HCT116 (cell line): ENCODE data around the gene NSUN2. TPM values are rescaled to one million over a fixed set of nuclear protein-coding genes. Genes with fewer than 3 reads are reported as not detected.

Experiments used
- ATAC-seq: fragments of 200-7000 bp; cut with Tn5 transposase; 2 replicates; pipeline ENCODE4 v1.9.1; 2020; ENCODE audit warnings: mild to moderate bottlenecking, moderate library complexity
- BruUV-seq: library from RNA; stranded (reverse); fragments of 400-500 nt; replicated peaks from 2 replicates; lab custom pipeline; 2021; lab: Mats Ljungman, UMichigan
- CTCF ChIA-PET: fragments of 300-600 bp; sonication (Branson Sonifier 250); formaldehyde crosslinking; loops from one replicate; lab custom pipeline; 2021; ENCODE audit warnings: antibody characterized with exemption; lab: Charles Lee
- POLR2A ChIA-PET: fragments of 300-600, 350-600 bp; sonication (Branson Sonifier 250); formaldehyde crosslinking; loops from one replicate; lab custom pipeline; 2021; ENCODE audit warnings: antibody characterized with exemption; lab: Charles Lee
- RAD21 ChIA-PET, 2 experiments: fragments of 300-600 bp; sonication (Branson Sonifier 250); formaldehyde crosslinking; loops; one replicate each; lab custom pipeline; 2023; ENCODE audit warnings: low total read pairs in 2 of 2; ENCODE audit not compliant: uncharacterized antibody in 2 of 2, unreplicated experiment in 2 of 2, low non-redundant PET in 1 of 2; lab: Charles Lee
- DNase-seq: peaks from one replicate; pipeline ENCODE4 v3.0.0-alpha.2; 2010; ENCODE audit warnings: low read depth, low spot score
- H2AFZ ChIP-seq: fragments of 200-600 bp; shearing (Covaris generic), sonication (generic); 2 replicates; pipeline ENCODE4 v1.6.1; 2017; ENCODE audit warnings: low read depth, mixed run types, mixed read lengths, antibody characterized with exemption, low read length; ENCODE audit not compliant: poor library complexity, severe bottlenecking
- H3K27ac ChIP-seq: 2 replicates; pipeline ENCODE4 v1.5.1; 2012; ENCODE audit warnings: low read depth, low read length
- H3K27me3 ChIP-seq: fragments of 200-600 bp; sonication (generic); 2 replicates; pipeline ENCODE4 v1.6.1; 2016; ENCODE audit warnings: mixed run types, low read length, mixed read lengths; ENCODE audit not compliant: insufficient read depth
- H3K36me3 ChIP-seq, 2 experiments: fragments of 200-500 bp in 1 of 2; fragments of 200-600 bp in 1 of 2; sonication (Bioruptor generic) in 1 of 2; sonication (generic) in 1 of 2; 2 replicates each; pipeline versions ENCODE4 v1.5.1 to v1.6.1; 2014 to 2016; ENCODE audit warnings: low read length in 2 of 2, inconsistent platforms in 1 of 2, mixed read lengths in 1 of 2, mixed run types in 1 of 2; ENCODE audit not compliant: insufficient read depth in 2 of 2, control insufficient read depth in 1 of 2
- H3K4me1 ChIP-seq, 2 experiments: fragments of 200-600 bp in 1 of 2; sonication (generic) in 1 of 2; 2 replicates each; pipeline versions ENCODE4 v1.5.1 to v1.6.1; 2012 to 2017; ENCODE audit warnings: low read length in 2 of 2, inconsistent platforms in 1 of 2, mild to moderate bottlenecking in 1 of 2, mixed read lengths in 1 of 2, mixed run types in 1 of 2, moderate library complexity in 1 of 2; ENCODE audit not compliant: insufficient read depth in 2 of 2, control insufficient read depth in 1 of 2
- H3K4me2 ChIP-seq: fragments of 200-600 bp; sonication (generic); 2 replicates; pipeline ENCODE4 v1.6.1; 2017; ENCODE audit warnings: mixed run types, low read length, mixed read lengths
- H3K4me3 ChIP-seq, 2 experiments: fragments of 200-600 bp in 1 of 2; sonication (generic) in 1 of 2; replicated peaks in 1 of 2; 2 replicates each; pipeline ENCODE4 v1.5.1; 2011 to 2016; ENCODE audit warnings: low read length in 2 of 2, control low read depth in 1 of 2, low read depth in 1 of 2, mild to moderate bottlenecking in 1 of 2, mixed read lengths in 1 of 2, mixed run types in 1 of 2
- H3K79me2 ChIP-seq: fragments of 200-600 bp; sonication (generic); 2 replicates; pipeline ENCODE4 v1.6.1; 2017; ENCODE audit warnings: mild to moderate bottlenecking, mixed run types, low read length, moderate library complexity, mixed read lengths; ENCODE audit not compliant: insufficient read depth
- H3K9ac ChIP-seq: fragments of 200-600 bp; sonication (generic); 2 replicates; pipeline ENCODE4 v1.6.1; 2016; ENCODE audit warnings: low read length, mixed read lengths
- H3K9me2 ChIP-seq: fragments of 200-600 bp; sonication (generic), shearing (Covaris generic); 2 replicates; pipeline ENCODE4 v1.6.1; 2017; ENCODE audit warnings: mixed run types, mild to moderate bottlenecking, moderate library complexity; ENCODE audit not compliant: insufficient read depth
- H3K9me3 ChIP-seq, 2 experiments: fragments of 200-500 bp in 1 of 2; fragments of 200-600 bp in 1 of 2; sonication (Bioruptor generic) in 1 of 2; sonication (generic) in 1 of 2; 2 replicates each; pipeline ENCODE4 v1.6.1; 2014 to 2017; ENCODE audit warnings: low read length in 2 of 2, mixed read lengths in 2 of 2, inconsistent platforms in 1 of 2, low read depth in 1 of 2, mild to moderate bottlenecking in 1 of 2, mixed run types in 1 of 2, moderate library complexity in 1 of 2; ENCODE audit not compliant: control insufficient read depth in 1 of 2, insufficient read depth in 1 of 2
- H4K20me1 ChIP-seq: fragments of 200-600 bp; sonication (generic), shearing (Covaris generic); 2 replicates; pipeline ENCODE4 v1.6.1; 2017; ENCODE audit warnings: mixed run types, mild to moderate bottlenecking, moderate library complexity; ENCODE audit not compliant: insufficient read depth
- CBX3 ChIP-seq: IDR thresholded peaks from 2 replicates; pipeline ENCODE4 v1.6.1; 2012; ENCODE audit warnings: low read depth
- CTCF ChIP-seq, 3 experiments: fragments of 200-600 bp in 1 of 3; sonication (generic) in 1 of 3; IDR thresholded peaks in 2 of 3; conservative IDR thresholded peaks in 1 of 3; 2 replicates each; pipeline ENCODE4 v1.5.1; 2012 to 2017; ENCODE audit warnings: low read depth in 2 of 3, low read length in 2 of 3, antibody characterized with exemption in 1 of 3, borderline replicate concordance in 1 of 3, control low read depth in 1 of 3, mild to moderate bottlenecking in 1 of 3, mixed read lengths in 1 of 3, mixed run types in 1 of 3, moderate library complexity in 1 of 3; ENCODE audit not compliant: insufficient read depth in 1 of 3
- EGR1 ChIP-seq: IDR thresholded peaks from 2 replicates; pipeline ENCODE4 v1.6.1; 2012; ENCODE audit warnings: low read depth
- ELF1 ChIP-seq: IDR thresholded peaks from 2 replicates; pipeline ENCODE4 v1.6.1; 2012; ENCODE audit warnings: low read depth, borderline replicate concordance
- EZH2 ChIP-seq: fragments of 200-600 bp; sonication (generic); IDR thresholded peaks from 2 replicates; pipeline ENCODE4 v1.6.1; 2017; ENCODE audit warnings: antibody characterized with exemption, mixed run types
- EZH2phosphoT487 ChIP-seq: fragments of 200-600 bp; IDR thresholded peaks from 2 replicates; pipeline ENCODE4 v1.6.1; 2018; ENCODE audit warnings: antibody characterized with exemption, borderline replicate concordance
- FOSL1 ChIP-seq: IDR thresholded peaks from 2 replicates; pipeline ENCODE4 v1.6.1; 2012; ENCODE audit warnings: low read depth
- JUND ChIP-seq: IDR thresholded peaks from 2 replicates; pipeline ENCODE4 v1.6.1; 2012
- POLR2A ChIP-seq: IDR thresholded peaks from 2 replicates; pipeline ENCODE4 v1.7.0; 2011; ENCODE audit warnings: borderline replicate concordance; ENCODE audit not compliant: insufficient read depth, insufficient read length; ENCODE audit errors: extremely low read depth
- RAD21 ChIP-seq: IDR thresholded peaks from 2 replicates; pipeline ENCODE4 v1.6.1; 2012; ENCODE audit warnings: low read depth, mild to moderate bottlenecking
- SRF ChIP-seq: IDR thresholded peaks from 2 replicates; pipeline ENCODE4 v1.6.1; 2012; ENCODE audit warnings: low read depth
- YY1 ChIP-seq: IDR thresholded peaks from 2 replicates; pipeline ENCODE4 v1.6.1; 2011; ENCODE audit warnings: low read length, low read depth, moderate library complexity, mild to moderate bottlenecking; ENCODE audit not compliant: insufficient replicate concordance; ENCODE audit errors: extremely low read depth
- intact Hi-C: fragments of 100-400 bp; cut with micrococcal nuclease; formaldehyde crosslinking; loops from 2 replicates; pipeline ENCODE4 v1.10.0; 2022
- total RNA-seq: library from RNA; stranded (reverse); gene quantifications from one replicate; pipeline ENCODE4 v1.2.1, GENCODE V29; 2021; ENCODE audit not compliant: unreplicated experiment

The NSUN2 gene
- total RNA-seq, 1 experiment from 2014 or later = 101 TPM

GRCh38 chr5:6599739-6600138 lies 33.1 kb downstream of the NSUN2 start:
- H3K4me3 ChIP-seq = no peak overlapping the region

GRCh38 chr5:6598351-6598900 lies 34.4 kb downstream of the NSUN2 start:
- RAD21 ChIA-PET = no interaction called here
- no peak overlapping the region for H3K4me2 ChIP-seq
- intact Hi-C loops = no loop called here
- no peaks in the 10 kb centered on the region for H3K27me3 ChIP-seq
- H3K4me1 ChIP-seq = no peaks in the 10 kb centered on the region
- POLR2A ChIA-PET = no interaction called here
- no peak overlapping the region for H3K27ac ChIP-seq
- H3K9me2 ChIP-seq = no peaks in the 10 kb centered on the region
- H3K9me3 ChIP-seq = no peaks in the 10 kb centered on the region
- H4K20me1 ChIP-seq = peaks cover 5% of the 10 kb centered on the region; the same call in 1 of the 2 replicates
- peaks cover 5% of the 10 kb centered on the region; the same call in 1 of the 2 replicates for H3K79me2 ChIP-seq
- DNase-seq (no peak), ATAC-seq (no peak)
- H3K4me3 ChIP-seq = no peak overlapping the region
- no peak overlapping the region for H2AFZ ChIP-seq
- peaks cover 47 to 48% of the 10 kb centered on the region in 2 experiments; a peak in 3 of 4 replicates for H3K36me3 ChIP-seq
- no TSS peak for BruUV-seq
- CTCF ChIA-PET = no interaction called here
- H3K9ac ChIP-seq = no peak overlapping the region
- TF ChIP-seq POLR2A = no peak
- no peak for TF ChIP-seq CTCF (IDR thresholded peaks at IDR 0.05 in 2 of 3, conservative IDR thresholded peaks at IDR 0.05 in 1 of 3; ENCODE audit: borderline replicate concordance in 1 of 3, insufficient read depth in 1 of 3, low read depth in 2 of 3, low read length in 2 of 3)
- TF ChIP-seq EZH2 = no peak
- no peak for TF ChIP-seq EZH2phosphoT487
- TF ChIP-seq SRF = no peak
- no peak for TF ChIP-seq YY1
- no peak for TF ChIP-seq EGR1
- TF ChIP-seq ELF1 = no peak
- TF ChIP-seq CBX3 = no peak

More at GRCh38 chr5:6599739-6600138, 33.1 kb downstream of the NSUN2 start:
- no peaks in the 10 kb centered on the region for H3K9me3 ChIP-seq
- no peaks in the 10 kb centered on the region for H3K9me2 ChIP-seq
- ChIA-PET POLR2A (no interaction called here), RAD21 (no interaction called here), CTCF (no interaction called here)
- no peak overlapping the region for H3K27ac ChIP-seq
- ATAC-seq = no peak
- no peak overlapping the region for H3K9ac ChIP-seq
- peaks cover 15% of the 10 kb centered on the region; the same call in 1 of the 2 replicates for H3K79me2 ChIP-seq
- no peaks in the 10 kb centered on the region for H3K4me1 ChIP-seq
- peaks cover 57 to 60% of the 10 kb centered on the region in 2 experiments for H3K36me3 ChIP-seq
- DNase-seq = no peak
- BruUV-seq = no TSS peak
- intact Hi-C loops = no loop called here
- no peak overlapping the region for H2AFZ ChIP-seq
- TF ChIP-seq JUND (no peak), FOSL1 (no peak), CTCF (IDR thresholded peaks at IDR 0.05 in 2 of 3, conservative IDR thresholded peaks at IDR 0.05 in 1 of 3; ENCODE audit: borderline replicate concordance in 1 of 3, insufficient read depth in 1 of 3, low read depth in 2 of 3, low read length in 2 of 3) (no peak), RAD21 (no peak), EZH2 (no peak)
- no peaks in the 10 kb centered on the region for H3K27me3 ChIP-seq
- peaks cover 8% of the 10 kb centered on the region; the same call in 1 of the 2 replicates for H4K20me1 ChIP-seq
- no peak overlapping the region for H3K4me2 ChIP-seq
